ENCODE measurements around the gene TFF1.

The TFF1 gene

DNA sequence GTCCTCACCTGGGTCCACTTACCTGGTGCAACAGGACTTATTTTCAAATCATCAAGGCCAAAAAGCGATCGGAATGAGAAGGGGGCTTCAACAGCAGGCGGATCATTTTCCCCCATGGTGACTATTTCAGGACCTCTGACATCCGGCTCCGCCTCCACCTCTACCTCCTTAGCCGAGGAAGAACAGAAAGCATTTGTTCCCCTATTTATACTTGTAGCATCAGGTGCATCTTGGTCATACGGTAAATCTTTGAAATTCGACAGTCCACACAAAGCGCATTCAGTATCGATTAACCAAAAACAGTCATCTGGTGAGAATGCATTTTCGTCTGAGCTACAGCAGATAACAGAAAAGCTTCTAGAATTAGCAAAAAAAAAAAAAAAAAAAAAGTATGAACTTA lies 29.0 kb upstream of the TFF1 start:
- DNase-seq (ENCODE audit: extremely low spot score): no peak
- ChIA-PET CTCF (interaction anchor here (1.5 kb wide), 1 partner anchor 9 kb away, joined by 3 read pairs; the partner anchor contains the start of gene UBASH3A), POLR2A (no interaction called here)
- TF ChIP-seq, protein P1, sequence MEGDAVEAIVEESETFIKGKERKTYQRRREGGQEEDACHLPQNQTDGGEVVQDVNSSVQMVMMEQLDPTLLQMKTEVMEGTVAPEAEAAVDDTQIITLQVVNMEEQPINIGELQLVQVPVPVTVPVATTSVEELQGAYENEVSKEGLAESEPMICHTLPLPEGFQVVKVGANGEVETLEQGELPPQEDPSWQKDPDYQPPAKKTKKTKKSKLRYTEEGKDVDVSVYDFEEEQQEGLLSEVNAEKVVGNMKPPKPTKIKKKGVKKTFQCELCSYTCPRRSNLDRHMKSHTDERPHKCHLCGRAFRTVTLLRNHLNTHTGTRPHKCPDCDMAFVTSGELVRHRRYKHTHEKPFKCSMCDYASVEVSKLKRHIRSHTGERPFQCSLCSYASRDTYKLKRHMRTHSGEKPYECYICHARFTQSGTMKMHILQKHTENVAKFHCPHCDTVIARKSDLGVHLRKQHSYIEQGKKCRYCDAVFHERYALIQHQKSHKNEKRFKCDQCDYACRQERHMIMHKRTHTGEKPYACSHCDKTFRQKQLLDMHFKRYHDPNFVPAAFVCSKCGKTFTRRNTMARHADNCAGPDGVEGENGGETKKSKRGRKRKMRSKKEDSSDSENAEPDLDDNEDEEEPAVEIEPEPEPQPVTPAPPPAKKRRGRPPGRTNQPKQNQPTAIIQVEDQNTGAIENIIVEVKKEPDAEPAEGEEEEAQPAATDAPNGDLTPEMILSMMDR (IDR thresholded peaks at IDR 0.05; ENCODE audit: control extremely low read depth, extremely low read depth, low read depth, missing control alignments): no peak

DNA sequence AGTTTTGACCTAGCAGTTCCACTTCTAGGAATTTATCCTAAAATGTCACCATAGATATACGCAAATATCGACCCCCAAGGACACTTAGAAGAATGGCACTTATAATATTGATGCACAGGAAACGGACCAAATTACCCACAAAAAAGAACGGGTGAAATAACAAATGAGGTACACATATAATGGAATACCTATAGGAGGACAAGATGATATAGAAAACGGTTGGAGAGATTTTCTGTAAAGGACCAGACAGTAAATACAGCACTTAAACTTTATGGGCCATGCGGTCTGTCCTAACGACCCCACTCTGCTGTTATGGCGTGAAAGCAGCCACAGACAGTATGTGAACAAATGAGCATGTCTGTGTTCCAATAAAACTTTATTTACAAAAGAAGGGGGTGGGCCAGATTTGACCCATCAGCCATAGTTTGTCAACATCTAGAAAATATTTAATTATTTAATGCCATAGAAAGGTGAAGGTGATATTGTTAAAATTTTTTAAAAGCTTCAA lies 27.2 kb upstream of the TFF1 start:
- ChIA-PET POLR2A (interaction anchor here (1.0 kb wide), 1 partner anchor 32 kb away, joined by 3 read pairs; no protein-coding TSS in a partner anchor), CTCF (interaction anchor here (0.9 to 3.3 kb wide), 10 partner anchors 11 to 83 kb away, joined by 3 to 13 read pairs (median 4); no protein-coding TSS in a partner anchor)
- TF ChIP-seq, protein P1 (IDR thresholded peaks at IDR 0.05; ENCODE audit: control extremely low read depth, extremely low read depth, low read depth, missing control alignments): no peak
- no peak for DNase-seq (ENCODE audit: extremely low spot score)

DNA sequence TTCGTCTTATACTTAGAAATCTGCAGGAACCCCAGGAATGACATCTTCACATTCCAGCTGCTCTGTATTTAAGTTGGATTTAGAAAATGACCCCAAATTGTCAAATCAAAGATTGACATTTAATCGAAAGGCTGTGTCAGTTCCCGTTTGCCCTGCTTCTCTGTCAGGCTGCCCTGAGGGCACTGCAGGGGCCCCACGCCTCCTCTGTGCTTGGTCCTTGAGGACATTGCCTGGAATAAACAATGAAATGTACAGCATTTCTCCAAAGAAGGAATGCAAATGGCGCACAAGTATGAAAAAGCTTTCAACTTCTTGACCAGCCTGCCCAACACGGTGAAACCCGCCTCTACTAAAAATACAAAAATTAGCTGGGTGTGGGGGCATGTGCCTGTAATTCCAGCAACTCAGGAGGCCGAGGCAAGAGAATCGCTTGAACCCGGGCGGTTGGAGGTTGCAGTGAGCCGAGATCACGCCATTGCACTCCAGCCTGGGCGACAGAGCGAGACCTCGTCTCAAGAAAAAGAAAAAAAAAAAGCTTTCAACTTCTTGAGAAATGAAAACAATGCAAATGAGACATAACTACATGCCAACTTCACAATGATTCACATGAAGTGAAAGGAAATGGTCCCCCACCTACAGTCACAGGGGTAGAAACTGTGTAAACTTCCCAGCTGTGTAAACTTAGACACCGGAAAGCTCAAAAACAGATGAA lies 26.6 kb upstream of the TFF1 start:
- peak; percentile 72 for DNase-seq (ENCODE audit: extremely low spot score)
- ChIA-PET CTCF (interaction anchor here (1.0 to 3.3 kb wide), 10 partner anchors 11 to 134 kb away, joined by 3 to 13 read pairs (median 4); no protein-coding TSS in a partner anchor), POLR2A (interaction anchor here (1.0 kb wide), 1 partner anchor 32 kb away, joined by 3 read pairs; no protein-coding TSS in a partner anchor)
- TF ChIP-seq, protein P1 (IDR thresholded peaks at IDR 0.05; ENCODE audit: control extremely low read depth, extremely low read depth, low read depth, missing control alignments): no peak

DNA sequence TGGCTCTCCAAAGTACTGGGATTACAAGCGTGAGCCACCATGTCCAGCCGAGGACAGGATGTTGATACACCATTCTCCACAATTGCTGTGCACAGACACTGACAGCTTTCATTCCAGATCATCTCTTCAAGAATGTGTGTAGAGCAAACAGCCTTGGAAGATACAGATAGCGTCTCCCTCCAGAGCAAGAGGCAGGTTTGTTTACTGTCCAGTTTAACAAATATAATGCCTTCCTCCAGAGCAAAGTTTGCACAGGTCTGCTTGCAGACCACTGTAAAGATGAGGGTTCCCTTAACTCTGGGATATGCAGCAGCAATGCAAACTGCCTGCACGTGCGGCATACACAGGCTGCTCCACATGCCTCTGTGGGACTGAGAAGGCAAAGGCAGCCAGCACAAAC lies 25.0 kb upstream of the TFF1 start:
- POLR2A ChIA-PET: no interaction called here

DNA sequence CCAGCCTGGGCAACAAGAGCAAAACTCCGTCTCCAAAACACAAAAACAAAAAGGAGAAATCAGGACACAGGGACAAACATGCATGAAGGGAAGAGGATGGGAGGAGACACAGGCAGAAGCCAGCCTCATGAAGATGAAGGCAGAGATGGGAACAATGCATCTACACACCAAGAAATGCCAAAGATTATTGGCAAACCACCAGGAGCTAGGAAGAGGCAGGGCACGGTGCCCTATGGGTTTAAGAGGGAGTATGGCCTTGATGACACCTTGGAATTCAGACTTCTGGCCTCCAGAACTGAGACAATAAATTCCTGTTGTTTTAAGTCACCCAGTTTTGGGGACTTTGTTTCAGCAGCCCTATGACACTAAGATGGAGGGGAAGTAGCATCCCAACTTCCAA lies 24.4 kb upstream of the TFF1 start:
- POLR2A ChIA-PET: no interaction called here
- TF ChIP-seq, protein P1 (IDR thresholded peaks at IDR 0.05; ENCODE audit: control extremely low read depth, extremely low read depth, low read depth, missing control alignments): no peak
- DNase-seq (ENCODE audit: extremely low spot score): no peak
- CTCF ChIA-PET: no interaction called here

More for the DNA sequence above, 25.0 kb upstream of the TFF1 start:
- DNase-seq (ENCODE audit: extremely low spot score): no peak
- TF ChIP-seq, protein P1 (IDR thresholded peaks at IDR 0.05; ENCODE audit: control extremely low read depth, extremely low read depth, low read depth, missing control alignments): no peak
- CTCF ChIA-PET: interaction anchor here (1.9 to 3.3 kb wide), 3 partner anchors 11 to 35 kb away, joined by 4 to 13 read pairs (median 5); no protein-coding TSS in a partner anchor

DNA sequence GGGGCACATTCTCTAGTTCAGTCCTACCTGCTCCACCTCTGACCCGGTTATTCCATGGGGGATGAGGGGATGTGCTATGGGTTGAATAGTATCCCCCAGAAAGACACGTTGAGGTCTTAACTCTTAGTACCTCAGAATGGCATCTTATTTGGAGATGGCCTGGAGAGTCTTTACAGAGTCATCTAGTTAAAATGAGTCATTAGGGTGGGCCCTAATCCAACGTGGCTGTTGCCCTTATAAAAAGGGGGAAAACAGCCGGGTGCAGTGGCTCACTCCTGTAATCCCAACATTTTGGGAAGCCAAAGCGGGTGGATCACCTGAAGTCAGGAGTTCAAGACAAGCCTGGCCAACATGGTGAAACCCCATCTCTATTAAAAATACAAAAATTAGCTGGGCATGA lies 23.9 kb upstream of the TFF1 start:
- no peak for DNase-seq (ENCODE audit: extremely low spot score)
- TF ChIP-seq, protein P1 (IDR thresholded peaks at IDR 0.05; ENCODE audit: control extremely low read depth, extremely low read depth, low read depth, missing control alignments): no peak
- POLR2A ChIA-PET: no interaction called here
- CTCF ChIA-PET: no interaction called here
